ENCODE measurements around the gene OPCML. TPM values are rescaled to one million over a fixed set of nuclear protein-coding genes. Genes with fewer than 3 reads are reported as not detected.

The OPCML gene
- polyA plus RNA-seq, 1 donor from 2014 or later, result 11.6 TPM

- Histone ChIP-seq H3K4me2 (ENCODE audit: low read length) (no peak overlapping the region), H3K9me2 (ENCODE audit: insufficient read depth, low read length) (no peaks in the 10 kb centered on the region), H3K9me3 (ENCODE audit: low read length) (no peaks in the 10 kb centered on the region), H3K4me3 (ENCODE audit: low read length) (no peak overlapping the region), H2AFZ (ENCODE audit: low read depth, low read length) (no peak overlapping the region), H3K27me3 (ENCODE audit: insufficient read depth, low read depth, low read length) (no peaks in the 10 kb centered on the region), H3K27ac (ENCODE audit: low read length) (no peak overlapping the region), H3K36me3 (ENCODE audit: insufficient read depth, low read length) (no peaks in the 10 kb centered on the region), H3K9ac (ENCODE audit: low read length) (no peak overlapping the region), H3F3A (ENCODE audit: insufficient read depth, low read length, poor library complexity, severe bottlenecking) (no peaks in the 10 kb centered on the region), H4K20me1 (ENCODE audit: insufficient read depth) (no peaks in the 10 kb centered on the region), H3K79me2 (replicated peaks; ENCODE audit: insufficient read depth, low read length) (no peaks in the 10 kb centered on the region)
- TF ChIP-seq CTCF (IDR thresholded peaks at IDR 0.05; ENCODE audit: poor library complexity, severe bottlenecking) (no peak), EZH2 (IDR thresholded peaks at IDR 0.05; ENCODE audit: borderline replicate concordance, insufficient read depth, low read length, poor library complexity, severe bottlenecking) (no peak), MXI1 (conservative IDR thresholded peaks at IDR 0.05; ENCODE audit: poor library complexity, severe bottlenecking) (no peak), TAF1 (IDR thresholded peaks at IDR 0.05; ENCODE audit: low read depth) (no peak), REST (IDR thresholded peaks at IDR 0.05; ENCODE audit: borderline replicate concordance) (no peak), RAD21 (conservative IDR thresholded peaks at IDR 0.05) (no peak), POLR2AphosphoS5 (IDR thresholded peaks at IDR 0.05) (no peak), EP300 (conservative IDR thresholded peaks at IDR 0.05; ENCODE audit: poor library complexity, severe bottlenecking) (no peak)
Observed at GRCh38 chr11:132734217-132734616, 798.1 kb downstream of the OPCML start.

GRCh38 chr11:132728026-132728425 is 804.3 kb downstream of the OPCML start:
- Histone ChIP-seq H3K27me3 (ENCODE audit: insufficient read depth, low read depth, low read length) (no peaks in the 10 kb centered on the region), H3K9me3 (ENCODE audit: low read length) (no peaks in the 10 kb centered on the region), H4K20me1 (ENCODE audit: insufficient read depth) (no peaks in the 10 kb centered on the region), H3K36me3 (ENCODE audit: insufficient read depth, low read length) (no peaks in the 10 kb centered on the region), H3K9me2 (ENCODE audit: insufficient read depth, low read length) (no peaks in the 10 kb centered on the region), H3K27ac (ENCODE audit: low read length) (no peak overlapping the region), H3K79me2 (replicated peaks; ENCODE audit: insufficient read depth, low read length) (no peaks in the 10 kb centered on the region), H3K4me3 (ENCODE audit: low read length) (no peak overlapping the region), H3K4me2 (ENCODE audit: low read length) (no peak overlapping the region), H3K9ac (ENCODE audit: low read length) (no peak overlapping the region), H2AFZ (ENCODE audit: low read depth, low read length) (no peak overlapping the region), H3F3A (ENCODE audit: insufficient read depth, low read length, poor library complexity, severe bottlenecking) (no peaks in the 10 kb centered on the region)
- TF ChIP-seq TAF1 (IDR thresholded peaks at IDR 0.05; ENCODE audit: low read depth), result no peak
- TF ChIP-seq EZH2 (IDR thresholded peaks at IDR 0.05; ENCODE audit: borderline replicate concordance, insufficient read depth, low read length, poor library complexity, severe bottlenecking), result no peak
- TF ChIP-seq EP300 (conservative IDR thresholded peaks at IDR 0.05; ENCODE audit: poor library complexity, severe bottlenecking), result no peak
- TF ChIP-seq MXI1 (conservative IDR thresholded peaks at IDR 0.05; ENCODE audit: poor library complexity, severe bottlenecking), result no peak
- TF ChIP-seq POLR2AphosphoS5 (IDR thresholded peaks at IDR 0.05), result no peak
- no peak for TF ChIP-seq REST (IDR thresholded peaks at IDR 0.05; ENCODE audit: borderline replicate concordance)
- TF ChIP-seq CTCF (IDR thresholded peaks at IDR 0.05; ENCODE audit: poor library complexity, severe bottlenecking), result no peak
